Endodermal cell (in vitro differentiated cells): ENCODE measurements around the gene PCSK6. TPM values are rescaled to one million over a fixed set of nuclear protein-coding genes. Genes with fewer than 3 reads are reported as not detected.

Source experiments
- DNase-seq: peaks from one replicate; pipeline ENCODE4 v3.0.0-alpha.2; 2017
- H3K27ac ChIP-seq: 2 replicates; pipeline ENCODE4 v1.5.1; 2013; ENCODE audit warnings: mild to moderate bottlenecking, low read depth, low read length, moderate library complexity
- H3K27me3 ChIP-seq: 2 replicates; pipeline ENCODE4 v1.6.1; 2013; ENCODE audit warnings: mild to moderate bottlenecking, low read length, moderate library complexity; ENCODE audit not compliant: insufficient read depth, control insufficient read depth, poor library complexity, severe bottlenecking
- H3K36me3 ChIP-seq: 2 replicates; pipeline ENCODE4 v1.7.0; 2013; ENCODE audit warnings: mild to moderate bottlenecking, low read length, moderate library complexity; ENCODE audit not compliant: control insufficient read depth, insufficient read depth
- H3K4me1 ChIP-seq: one replicate; pipeline ENCODE4 v1.7.0; 2013; ENCODE audit warnings: low read length; ENCODE audit not compliant: control insufficient read depth, insufficient read depth
- H3K4me3 ChIP-seq: 2 replicates; pipeline ENCODE4 v1.5.1; 2013; ENCODE audit warnings: mild to moderate bottlenecking, low read length, moderate library complexity
- H3K9ac ChIP-seq: 2 replicates; pipeline ENCODE4 v1.6.1; 2013; ENCODE audit warnings: mild to moderate bottlenecking, low read length, moderate library complexity; ENCODE audit not compliant: poor library complexity, severe bottlenecking; ENCODE audit errors: extremely low read depth
- H3K9me3 ChIP-seq: 2 replicates; pipeline ENCODE4 v1.6.1; 2013; ENCODE audit warnings: mild to moderate bottlenecking, low read length, moderate library complexity; ENCODE audit not compliant: control insufficient read depth
- H3K27ac Mint-ChIP-seq: 2 replicates; pipeline ENCODE4 v1.8.0; 2020; ENCODE audit warnings: mixed read lengths
- H3K27me3 Mint-ChIP-seq: 2 replicates; pipeline ENCODE4 v1.8.0; 2021; ENCODE audit warnings: mild to moderate bottlenecking, mixed read lengths; ENCODE audit not compliant: insufficient read depth
- H3K36me3 Mint-ChIP-seq: 2 replicates; pipeline ENCODE4 v1.8.0; 2020; ENCODE audit warnings: low read depth, mixed read lengths
- H3K4me1 Mint-ChIP-seq: 2 replicates; pipeline ENCODE4 v1.8.0; 2020; ENCODE audit warnings: mixed read lengths
- H3K4me3 Mint-ChIP-seq: 2 replicates; pipeline ENCODE4 v1.8.0; 2020; ENCODE audit warnings: mild to moderate bottlenecking, moderate library complexity, mixed read lengths
- H3K9me3 Mint-ChIP-seq: 2 replicates; pipeline ENCODE4 v1.8.0; 2020; ENCODE audit warnings: mild to moderate bottlenecking, mixed read lengths
- whole genome bisulfite sequencing, 2 experiments: methylation state at CpG; one replicate each; pipeline versions ENCODE4 v1.1.5 to v1.1.7; 2013; ENCODE audit warnings: missing lambda C conversion rate in 2 of 2, mixed read lengths in 1 of 2; ENCODE audit not compliant: insufficient coverage in 1 of 2, insufficient read length in 1 of 2; 5-methylcytosine and 5-hydroxymethylcytosine counted together
- total RNA-seq, 2 donors: library from RNA; stranded (reverse); fragmentation: NEBNext Ultra II Directional in 1 of 2; extraction: Animal tissue kit (Norgen Biotek cat#: 25700) in 1 of 2; gene quantifications; 2 replicates in 1 of 2; 3 replicates in 1 of 2; pipeline ENCODE4 v1.2.1, GENCODE V29; 2021
- TF ChIP-seq, protein P1 (sequence below): fragments of 200-600 bp; sonication (generic); conservative IDR thresholded peaks from 2 replicates; pipeline ENCODE4 v1.5.0; 2021; ENCODE audit warnings: antibody characterized with exemption, mild to moderate bottlenecking

The PCSK6 gene
- total RNA-seq, 2 donors from 2014 or later, result 6.6 to 9.8 TPM

DNA sequence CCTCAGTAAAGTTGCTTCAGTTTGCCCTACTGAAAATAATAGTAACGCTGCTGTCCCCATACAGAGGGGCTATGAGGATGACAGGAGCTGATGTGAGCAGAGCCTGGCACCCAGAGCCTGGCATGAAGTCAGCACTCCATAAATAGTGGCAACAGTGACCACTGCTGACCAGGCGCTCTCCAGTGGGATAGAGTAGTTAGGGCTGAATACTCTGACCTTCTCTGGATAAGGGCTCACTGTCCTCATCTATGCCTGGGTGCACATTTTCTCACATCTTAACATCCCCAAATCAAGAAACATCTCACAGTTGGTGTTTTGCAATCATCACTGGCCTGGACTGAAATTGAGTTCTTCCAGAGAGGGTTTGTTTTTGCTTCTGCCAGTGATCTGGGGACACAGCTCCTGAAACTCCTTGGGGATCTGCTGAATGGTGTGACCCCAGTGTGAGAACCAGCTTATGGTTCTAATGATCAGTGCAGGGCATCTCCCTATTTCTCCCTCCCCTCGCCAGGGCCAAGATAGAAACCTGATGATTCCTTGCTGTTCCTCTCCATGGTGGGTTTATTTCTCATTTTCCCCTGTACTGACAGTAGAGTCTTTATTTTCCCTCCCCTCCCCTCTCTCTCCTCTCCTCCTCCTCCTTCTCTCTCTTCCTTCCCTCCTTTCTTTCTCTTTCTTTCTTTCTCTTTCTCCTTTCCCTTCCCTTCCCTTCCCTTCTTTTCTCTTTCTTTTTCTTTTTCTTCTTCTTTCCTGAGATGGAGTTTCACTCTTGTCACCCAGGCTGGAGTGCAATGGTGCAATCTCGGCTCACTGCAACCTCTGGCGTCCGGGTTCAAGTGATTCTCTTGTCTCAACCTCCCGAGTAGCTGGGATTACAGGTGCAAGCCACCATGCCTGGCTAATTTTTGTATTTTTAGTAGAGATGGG, 3.5 kb upstream of the PCSK6 start:
- no peak overlapping the region for H3K27ac Mint-ChIP-seq
- H3K4me1 Mint-ChIP-seq, result peaks cover 20% of the 10 kb centered on the region
- H3K9ac ChIP-seq, result no peak overlapping the region
- H3K4me1 ChIP-seq, result no peaks in the 10 kb centered on the region
- H3K27me3 ChIP-seq, result peaks cover 8% of the 10 kb centered on the region
- no peaks in the 10 kb centered on the region for H3K36me3 Mint-ChIP-seq
- no peak overlapping the region for H3K4me3 Mint-ChIP-seq
- no peaks in the 10 kb centered on the region for H3K9me3 ChIP-seq
- peaks cover 44% of the 10 kb centered on the region for H3K27me3 Mint-ChIP-seq
- no peaks in the 10 kb centered on the region for H3K36me3 ChIP-seq
- H3K27ac ChIP-seq, result no peak overlapping the region
- 86 to 96% methylated on average over 5 to 7 of the region's 7 CpGs for WGBS, 2 experiments
- H3K9me3 Mint-ChIP-seq, result no peaks in the 10 kb centered on the region
- peak; percentile 30 for DNase-seq
- TF ChIP-seq, protein P1, sequence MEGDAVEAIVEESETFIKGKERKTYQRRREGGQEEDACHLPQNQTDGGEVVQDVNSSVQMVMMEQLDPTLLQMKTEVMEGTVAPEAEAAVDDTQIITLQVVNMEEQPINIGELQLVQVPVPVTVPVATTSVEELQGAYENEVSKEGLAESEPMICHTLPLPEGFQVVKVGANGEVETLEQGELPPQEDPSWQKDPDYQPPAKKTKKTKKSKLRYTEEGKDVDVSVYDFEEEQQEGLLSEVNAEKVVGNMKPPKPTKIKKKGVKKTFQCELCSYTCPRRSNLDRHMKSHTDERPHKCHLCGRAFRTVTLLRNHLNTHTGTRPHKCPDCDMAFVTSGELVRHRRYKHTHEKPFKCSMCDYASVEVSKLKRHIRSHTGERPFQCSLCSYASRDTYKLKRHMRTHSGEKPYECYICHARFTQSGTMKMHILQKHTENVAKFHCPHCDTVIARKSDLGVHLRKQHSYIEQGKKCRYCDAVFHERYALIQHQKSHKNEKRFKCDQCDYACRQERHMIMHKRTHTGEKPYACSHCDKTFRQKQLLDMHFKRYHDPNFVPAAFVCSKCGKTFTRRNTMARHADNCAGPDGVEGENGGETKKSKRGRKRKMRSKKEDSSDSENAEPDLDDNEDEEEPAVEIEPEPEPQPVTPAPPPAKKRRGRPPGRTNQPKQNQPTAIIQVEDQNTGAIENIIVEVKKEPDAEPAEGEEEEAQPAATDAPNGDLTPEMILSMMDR, result no peak
- no peak overlapping the region for H3K4me3 ChIP-seq

DNA sequence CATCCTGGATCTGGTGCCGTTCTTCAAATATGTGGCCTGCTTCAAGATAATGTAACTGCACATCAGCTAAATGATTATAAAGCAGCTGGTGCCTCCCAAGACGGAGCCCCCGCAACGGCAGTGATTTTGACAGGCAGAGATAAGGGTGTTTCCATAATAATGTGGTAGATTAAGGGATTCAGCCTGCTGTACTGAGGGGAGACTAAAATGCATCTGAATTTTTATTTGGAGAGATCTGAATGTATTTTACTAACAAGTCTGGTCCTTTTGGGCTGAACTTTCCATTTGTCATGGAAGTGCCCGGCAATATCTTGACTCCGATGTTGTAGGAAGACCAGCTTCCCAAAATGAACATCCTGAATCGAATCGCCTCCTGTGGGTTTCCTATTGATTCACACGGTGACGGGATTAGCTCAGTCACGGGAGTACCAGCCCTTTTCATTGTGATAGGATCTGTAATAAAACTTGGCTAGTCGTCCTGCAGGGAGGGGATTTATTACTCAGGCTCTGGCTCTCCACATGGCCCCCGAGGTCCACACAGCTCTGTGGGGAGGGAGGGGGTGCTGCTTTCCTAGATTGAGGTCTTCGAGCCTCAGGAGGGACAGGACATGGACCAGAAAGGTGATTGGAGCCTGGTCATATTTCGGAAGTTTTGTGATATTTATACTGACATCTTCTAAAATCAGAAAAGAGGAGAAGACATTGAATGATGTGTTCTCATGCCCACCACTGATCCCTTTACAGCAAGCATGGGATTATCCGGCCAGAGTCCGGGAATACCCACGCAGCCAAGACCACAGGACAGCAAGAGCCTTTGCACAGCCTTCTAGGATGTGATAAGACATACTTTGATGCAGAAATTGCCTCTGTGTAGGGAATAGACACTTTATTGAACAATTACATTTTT, 2.5 kb upstream of the PCSK6 start:
- H3K4me1 ChIP-seq, result no peaks in the 10 kb centered on the region
- H3K27me3 Mint-ChIP-seq, result peaks cover 49% of the 10 kb centered on the region
- H3K27ac ChIP-seq, result no peak overlapping the region
- H3K9ac ChIP-seq, result no peak overlapping the region
- peaks cover 12% of the 10 kb centered on the region for H3K4me1 Mint-ChIP-seq
- WGBS, 2 experiments, result 91% methylated on average over 17 to 18 of the region's 18 CpGs
- H3K9me3 ChIP-seq, result no peaks in the 10 kb centered on the region
- no peaks in the 10 kb centered on the region for H3K9me3 Mint-ChIP-seq
- H3K36me3 Mint-ChIP-seq, result no peaks in the 10 kb centered on the region
- peak; percentile 27 for DNase-seq
- H3K27ac Mint-ChIP-seq, result no peak overlapping the region
- no peak overlapping the region for H3K4me3 Mint-ChIP-seq
- H3K27me3 ChIP-seq, result peaks cover 19% of the 10 kb centered on the region
- TF ChIP-seq, protein P1, result no peak
- no peak overlapping the region for H3K4me3 ChIP-seq
- H3K36me3 ChIP-seq, result no peaks in the 10 kb centered on the region

GRCh38 chr15:101490922-101491733, 1.6 kb upstream of the PCSK6 start:
- WGBS, 2 experiments, result 94% methylated on average over 14 to 16 of the region's 16 CpGs
- peaks cover 52% of the 10 kb centered on the region for H3K27me3 Mint-ChIP-seq
- Histone ChIP-seq H3K4me1 (no peaks in the 10 kb centered on the region), H3K4me3 (no peak overlapping the region), H3K9me3 (no peaks in the 10 kb centered on the region), H3K27me3 (peaks cover 22% of the 10 kb centered on the region), H3K27ac (no peak overlapping the region), H3K36me3 (no peaks in the 10 kb centered on the region), H3K9ac (no peak overlapping the region)
- H3K4me1 Mint-ChIP-seq, result peaks cover 4% of the 10 kb centered on the region
- H3K27ac Mint-ChIP-seq, result no peak overlapping the region
- no peaks in the 10 kb centered on the region for H3K36me3 Mint-ChIP-seq
- H3K9me3 Mint-ChIP-seq, result no peaks in the 10 kb centered on the region
- H3K4me3 Mint-ChIP-seq, result peak overlapping the region; percentile 47
- peak; percentile 39 for DNase-seq
- TF ChIP-seq, protein P1, result no peak
